Measurements from ENCODE around the gene PLTP. TPM values are rescaled to one million over a fixed set of nuclear protein-coding genes. Genes with fewer than 3 reads are reported as not detected.

Gene PLTP
- total RNA-seq, 1 experiment from 2014 or later, result 62.5 TPM

- no peak overlapping the region for H2BK15ac ChIP-seq (ENCODE audit: low read depth, low read length)
- TF ChIP-seq CTCF (conservative IDR thresholded peaks at IDR 0.05), result no peak
- H3K36me3 Mint-ChIP-seq (ENCODE audit: insufficient read depth in 1 of 3, low read depth in 3 of 3), result peaks cover 9 to 33% (median 18%) of the 10 kb centered on the region in 3 experiments; a peak in 6 of 7 replicates
Measured at GRCh38 chr20:45853484-45853883, 58.5 kb downstream of the PLTP start.

More at GRCh38 chr20:45853484-45853883, 58.5 kb downstream of the PLTP start:
- Histone ChIP-seq H2BK12ac (ENCODE audit: insufficient read length, low read depth, low read length) (no peak overlapping the region), H3K4me1 (ENCODE audit: insufficient read depth, low read length) (peaks cover 12% of the 10 kb centered on the region; the same call in 1 of the 2 replicates), H3T11ph (ENCODE audit: low read length) (no peak overlapping the region), H2AFZ (ENCODE audit: low read length) (no peak overlapping the region), H3K18ac (ENCODE audit: insufficient read length, low read depth, low read length) (no peak overlapping the region), H3K9me3 (ENCODE audit: control insufficient read depth, low read depth, low read length) (no peaks in the 10 kb centered on the region), H2BK5ac (ENCODE audit: insufficient read length, low read length) (no peak overlapping the region), H3K27ac (ENCODE audit: insufficient read length, low read depth, low read length) (peak overlapping the region; percentile 59), H3K4ac (ENCODE audit: low read depth, low read length) (no peak overlapping the region), H3K23ac (ENCODE audit: insufficient read length, low read depth, low read length) (no peak overlapping the region), H3K14ac (ENCODE audit: insufficient read depth, low read length) (no peak overlapping the region), H2AK5ac (ENCODE audit: insufficient read length, low read length) (no peak overlapping the region), H3K9ac (ENCODE audit: extremely low read depth, insufficient read length, low read length) (no peak overlapping the region), H3K23me2 (ENCODE audit: insufficient read length, low read depth, low read length, poor library complexity, severe bottlenecking) (peaks cover 5% of the 10 kb centered on the region), H3K79me1 (ENCODE audit: insufficient read depth, low read depth, low read length, poor library complexity, severe bottlenecking) (no peaks in the 10 kb centered on the region), H4K5ac (ENCODE audit: insufficient read length, low read depth, low read length) (no peak overlapping the region), H2BK20ac (ENCODE audit: low read depth, low read length, poor library complexity, severe bottlenecking) (no peak overlapping the region), H3K27me3 (ENCODE audit: insufficient read depth, low read length) (no peaks in the 10 kb centered on the region), H4K91ac (ENCODE audit: insufficient read length, low read depth, low read length) (no peak overlapping the region), H4K8ac (replicated peaks; ENCODE audit: insufficient read length, low read depth, low read length) (no peak overlapping the region), H3K79me2 (ENCODE audit: insufficient read depth, low read length) (peaks cover 3% of the 10 kb centered on the region; the same call in 1 of the 2 replicates), H2BK120ac (ENCODE audit: low read depth, low read length, poor library complexity, severe bottlenecking) (no peak overlapping the region), H3K56ac (ENCODE audit: insufficient read length, low read depth, low read length) (no peak overlapping the region), H3K4me2 (ENCODE audit: insufficient read depth, insufficient read length, low read length) (peak overlapping the region; percentile 49), H4K20me1 (ENCODE audit: control insufficient read depth, insufficient read depth, insufficient read length) (peaks cover 2% of the 10 kb centered on the region)
- peaks cover 50 to 55% of the 10 kb centered on the region in 2 experiments for H3K4me1 Mint-ChIP-seq
- H3K4me3 Mint-ChIP-seq, result peak overlapping the region; percentile 32 to 63; a peak in 4 of 5 replicates
- H3K9me3 Mint-ChIP-seq, result no peaks in the 10 kb centered on the region
- H3K27me3 Mint-ChIP-seq (ENCODE audit: low read depth), result no peaks in the 10 kb centered on the region
- no CpG with 5 or more reads among the region's 2 CpGs for WGBS (ENCODE audit: extremely low coverage, insufficient read length, low lambda C conversion rate)
- H3K27ac Mint-ChIP-seq, result peak overlapping the region; percentile 77 to 97 (median 96); a peak in 6 of 7 replicates
- DNase-seq, result peak; percentile 57
